GM21360 (cell line): ENCODE results near the gene STK35.

ENCODE experiments used
- ATAC-seq: cut with Tn5 transposase; IDR thresholded peaks from one replicate; pipeline ENCODE4 v1.9.1; 2021; ENCODE audit warnings: mild to moderate bottlenecking, moderate library complexity; ENCODE audit not compliant: unreplicated experiment

The STK35 gene

DNA sequence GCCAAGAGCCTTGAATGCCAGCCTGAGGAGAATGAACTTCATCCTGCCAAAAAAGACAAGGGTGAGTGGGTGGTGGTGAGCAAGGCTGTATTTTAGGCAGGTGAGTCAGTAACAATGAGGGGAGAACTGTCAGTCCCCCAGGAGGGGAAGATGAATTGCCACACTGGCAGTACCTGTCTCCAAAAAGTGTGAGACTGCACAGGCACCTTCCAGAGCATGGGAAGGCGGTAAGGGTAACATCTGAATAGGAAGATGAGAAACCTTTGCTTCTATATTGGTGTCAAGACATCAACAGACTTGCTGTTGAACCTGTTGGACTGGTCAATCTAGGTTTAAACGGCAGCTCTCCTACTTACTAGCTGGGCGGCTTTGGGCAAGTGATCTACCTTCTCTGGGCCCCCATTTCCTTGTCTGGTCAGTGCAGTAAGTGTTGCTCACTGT, 30.9 kb downstream of the STK35 start:
- no peak for ATAC-seq

DNA sequence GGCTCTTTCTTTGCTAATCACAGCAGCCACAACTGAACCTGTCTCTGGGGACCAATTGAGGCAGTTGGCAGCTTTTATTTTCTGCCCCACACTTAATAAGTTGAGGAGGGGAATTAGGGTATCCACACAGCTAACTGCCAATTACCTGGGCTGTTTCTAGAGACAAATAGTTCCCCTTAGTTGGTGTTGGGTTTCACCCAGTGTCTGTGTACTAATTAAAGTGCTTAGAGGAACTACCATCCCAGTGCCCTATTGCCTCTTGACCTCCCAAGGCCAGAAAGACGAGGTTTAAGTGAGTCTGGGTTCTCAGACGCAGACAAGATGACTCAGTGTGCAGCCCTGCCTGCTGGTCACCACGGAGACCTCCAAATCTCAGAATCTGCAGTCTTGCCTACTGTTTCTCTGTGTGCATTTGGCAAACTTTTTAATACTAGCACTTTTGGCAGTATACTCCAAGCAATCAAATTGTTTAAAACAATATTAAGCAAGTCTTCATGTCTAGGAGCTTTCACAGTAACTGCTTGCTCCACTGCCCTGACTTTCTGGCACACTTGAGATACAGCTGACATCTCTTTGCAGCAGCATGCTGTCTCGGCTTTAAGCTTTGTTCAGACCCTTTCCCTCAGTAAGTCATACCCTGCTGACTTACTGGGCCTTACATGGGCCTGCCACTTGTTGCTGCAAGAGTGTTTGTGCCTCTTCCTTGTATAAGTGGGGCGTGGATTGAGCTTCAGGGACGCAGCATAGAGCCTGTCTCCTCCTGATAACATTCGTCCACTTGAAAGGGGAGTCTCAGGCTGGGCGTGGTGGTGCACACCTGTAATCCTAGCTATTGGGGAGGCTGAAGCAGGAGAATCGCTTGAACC, 31.9 kb downstream of the STK35 start:
- ATAC-seq = no peak

DNA sequence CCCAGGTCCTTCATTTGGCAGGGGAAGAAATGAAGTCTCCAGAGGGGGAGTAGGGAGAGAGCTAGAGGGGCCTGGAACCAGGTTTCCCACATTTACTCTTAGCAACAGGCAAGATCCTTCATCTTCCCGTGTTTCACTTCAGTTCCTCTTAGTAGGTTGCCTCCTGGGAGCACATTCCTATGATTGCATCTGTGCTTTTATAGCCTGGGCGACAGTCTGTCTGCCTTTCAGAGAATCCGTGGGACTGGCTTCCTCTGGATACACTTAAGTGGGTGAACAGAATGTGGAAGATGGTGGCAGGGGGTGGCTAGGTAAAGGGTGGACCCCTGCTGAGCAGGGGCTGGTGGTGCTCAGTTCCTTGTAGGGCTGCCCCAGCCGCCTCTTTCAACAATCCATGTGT, 33.4 kb downstream of the STK35 start:
- no peak for ATAC-seq

DNA sequence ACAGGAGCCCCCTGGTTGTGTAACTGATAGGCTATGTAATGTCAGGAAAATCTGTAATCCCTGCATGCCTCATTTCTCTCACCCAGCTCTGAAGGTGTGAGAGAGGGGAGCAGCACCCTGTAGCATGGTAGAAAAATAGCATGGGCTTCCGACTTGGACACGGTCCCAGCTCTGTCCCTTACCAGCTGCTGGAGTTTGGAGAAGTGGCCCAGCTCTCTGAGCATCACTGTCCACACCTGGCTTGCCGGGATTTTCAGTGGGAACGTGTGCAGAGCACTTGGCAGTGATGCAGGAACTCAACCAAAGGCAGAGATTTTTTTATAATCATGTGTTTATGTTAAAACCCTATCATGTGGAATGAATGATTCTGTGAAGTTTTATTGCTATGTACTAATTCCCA, 34.6 kb downstream of the STK35 start:
- ATAC-seq = no peak

DNA sequence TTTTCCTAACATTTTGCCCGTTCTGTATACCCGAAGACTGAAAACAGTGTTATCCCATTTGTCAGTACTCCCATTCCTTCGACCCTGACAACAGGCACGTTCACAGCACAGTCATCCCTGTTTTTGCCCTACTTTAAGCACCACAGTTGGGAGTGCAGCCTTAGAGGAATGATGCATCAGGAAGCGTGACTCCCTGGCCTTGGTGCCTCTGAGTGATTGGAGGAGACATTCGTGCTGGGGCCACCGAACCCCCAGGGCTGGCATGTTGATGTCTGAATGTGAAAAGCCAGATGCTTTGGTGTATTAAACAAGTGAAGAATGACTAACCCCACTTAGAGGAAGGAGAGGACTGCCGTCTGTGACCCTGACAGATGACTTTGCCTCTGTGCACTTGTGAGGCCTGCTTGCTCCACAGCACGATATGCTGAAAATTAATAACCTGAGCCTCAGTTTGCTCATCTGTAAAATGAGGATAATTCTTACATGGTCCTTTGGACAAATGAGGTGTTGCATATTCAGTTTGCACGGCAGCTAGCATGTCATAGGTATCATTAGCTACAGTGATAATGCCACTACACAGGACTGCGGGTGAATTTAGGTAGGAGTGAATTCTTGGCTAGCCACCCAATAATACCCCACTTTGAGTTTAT, 36.0 kb downstream of the STK35 start:
- ATAC-seq = no peak

DNA sequence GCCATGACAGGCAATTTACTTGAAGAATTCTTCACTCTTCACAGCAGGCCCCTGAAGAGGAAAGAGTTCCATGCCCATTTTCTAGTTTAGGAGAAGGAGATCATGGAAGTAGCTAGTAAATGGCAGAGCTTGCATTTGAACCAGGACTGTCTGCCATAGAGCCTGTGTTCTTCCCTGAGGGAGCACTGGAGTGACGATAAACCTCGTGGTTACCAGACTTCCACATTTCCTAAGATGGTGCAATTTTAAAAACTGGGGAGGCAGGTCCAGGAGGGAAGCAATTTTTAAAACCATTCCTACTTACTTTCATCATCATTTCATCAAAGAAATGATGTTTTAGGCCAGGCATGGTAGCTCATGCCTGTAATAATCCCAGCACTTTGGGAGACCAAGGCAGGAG, 36.8 kb downstream of the STK35 start:
- no peak for ATAC-seq

DNA sequence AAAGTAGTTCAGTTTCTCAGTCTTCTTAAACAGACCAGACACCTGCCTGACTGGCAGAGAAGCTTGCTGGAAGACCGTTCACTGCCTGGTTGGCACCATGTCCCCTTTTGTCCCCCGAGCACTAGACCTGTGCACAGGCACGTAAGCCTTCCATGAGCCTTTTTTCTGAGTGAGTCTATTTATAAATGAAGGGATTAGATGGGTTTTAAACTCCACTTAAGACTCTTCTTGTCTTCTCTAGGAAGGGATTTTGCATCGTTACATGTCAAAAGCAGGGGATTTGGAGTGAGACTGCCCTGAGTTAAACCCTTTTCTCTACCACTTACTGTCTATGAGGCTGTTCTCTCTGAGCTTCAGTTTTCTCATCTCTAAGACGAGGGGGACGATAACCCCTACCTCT, 37.6 kb downstream of the STK35 start:
- no peak for ATAC-seq

DNA sequence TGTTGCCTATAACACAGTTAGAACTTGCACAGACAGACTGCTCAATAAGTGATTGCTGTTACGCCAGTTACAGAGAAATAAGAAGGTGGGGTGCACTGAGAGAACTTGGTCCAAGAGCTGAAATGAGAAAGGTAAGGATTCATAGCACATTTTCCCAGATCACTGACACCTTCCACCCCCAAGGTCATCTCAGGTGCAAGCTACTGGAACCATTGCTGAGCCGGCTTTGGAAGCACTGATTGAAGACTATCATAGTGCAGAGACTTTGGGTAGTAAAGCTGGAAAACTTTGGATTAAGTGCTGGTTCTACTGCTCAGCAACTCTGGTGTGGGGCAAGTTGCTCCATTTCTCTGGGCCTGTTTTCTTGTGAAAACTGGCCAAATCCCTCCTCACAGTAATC, 38.1 kb downstream of the STK35 start:
- no peak for ATAC-seq

DNA sequence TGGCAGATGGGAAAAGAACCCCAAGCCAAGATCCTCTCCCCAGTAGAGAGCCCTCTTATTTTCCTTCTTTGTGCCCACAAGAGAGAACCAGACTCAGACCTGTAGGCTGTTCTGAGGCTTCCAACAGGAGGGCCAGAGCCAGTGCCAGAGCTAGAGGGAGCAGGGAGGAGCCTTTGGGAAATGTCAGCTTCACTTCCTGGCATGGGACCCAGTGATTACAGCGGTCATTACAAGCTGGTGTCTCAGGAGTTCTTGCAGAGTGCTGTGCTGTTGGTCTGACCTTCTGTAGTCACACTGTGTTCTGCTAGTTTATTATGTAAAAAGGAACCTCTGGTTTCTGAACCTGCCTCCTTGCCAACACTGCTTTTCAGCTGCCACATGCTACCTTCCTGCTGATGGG, 38.9 kb downstream of the STK35 start:
- ATAC-seq = no peak

DNA sequence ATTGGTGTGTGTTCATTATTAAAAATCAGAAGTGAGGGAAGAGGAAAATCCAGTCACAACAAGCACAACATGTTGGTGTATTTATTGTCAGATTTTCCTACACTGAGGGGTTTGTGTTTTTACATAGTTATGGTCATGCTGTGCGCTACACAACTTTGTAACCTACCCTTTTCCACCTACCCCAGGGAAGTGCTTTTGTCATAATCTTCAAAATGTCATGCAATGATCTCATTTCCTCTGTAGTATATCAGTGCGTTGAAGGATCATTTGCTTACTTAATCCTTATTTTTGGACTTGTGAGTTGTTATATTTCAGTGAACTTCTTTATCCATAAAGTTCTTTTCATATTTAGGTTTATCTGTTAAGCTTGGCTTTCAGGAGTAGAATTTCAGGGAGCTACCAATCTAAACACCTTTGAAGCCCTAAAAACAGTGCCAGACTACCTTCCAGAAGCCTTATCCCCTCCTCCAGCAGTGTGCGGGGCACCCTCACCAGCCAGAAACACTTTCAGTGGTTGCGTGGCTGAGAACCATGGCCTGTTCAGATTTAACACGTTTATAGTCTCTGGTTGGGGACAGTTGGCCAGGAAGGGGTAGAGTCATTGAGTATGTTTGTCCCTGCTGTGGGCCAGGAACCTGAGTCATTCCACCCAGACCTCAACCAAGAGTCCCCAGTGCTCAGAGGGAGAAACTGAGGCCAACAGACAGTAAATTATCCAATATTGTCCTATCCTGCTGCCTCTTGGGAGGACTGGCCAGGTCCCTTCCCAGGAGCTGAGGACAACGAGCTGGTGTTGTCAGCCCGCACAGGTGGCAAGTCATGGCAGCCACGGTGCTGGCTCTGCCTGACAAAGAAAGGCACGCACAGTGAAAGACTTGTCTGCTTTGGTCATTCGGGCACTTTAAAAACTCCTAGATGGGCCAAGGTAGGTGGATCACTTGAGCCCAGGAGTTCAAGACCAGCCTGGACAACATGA, 40.3 kb downstream of the STK35 start:
- no peak for ATAC-seq

DNA sequence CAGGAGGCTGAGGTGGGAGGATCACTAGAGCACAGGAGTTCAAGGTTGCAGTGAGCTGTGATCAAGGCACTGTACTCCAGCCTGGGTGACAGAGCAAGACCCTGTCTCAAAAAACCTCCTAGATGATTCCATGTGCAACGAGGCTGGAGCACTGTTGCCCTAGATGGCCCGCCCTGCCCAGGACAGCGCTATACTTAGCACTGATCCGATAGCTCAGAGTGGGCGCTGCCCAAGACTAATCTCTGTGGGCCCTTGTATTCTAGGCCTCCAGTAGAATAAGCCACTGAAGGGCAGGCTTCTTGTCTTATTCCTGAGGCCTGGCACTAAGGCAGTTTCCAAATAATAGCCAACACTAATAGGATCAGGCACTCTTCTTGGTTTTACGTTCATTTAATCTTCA, 41.0 kb downstream of the STK35 start:
- no peak for ATAC-seq

DNA sequence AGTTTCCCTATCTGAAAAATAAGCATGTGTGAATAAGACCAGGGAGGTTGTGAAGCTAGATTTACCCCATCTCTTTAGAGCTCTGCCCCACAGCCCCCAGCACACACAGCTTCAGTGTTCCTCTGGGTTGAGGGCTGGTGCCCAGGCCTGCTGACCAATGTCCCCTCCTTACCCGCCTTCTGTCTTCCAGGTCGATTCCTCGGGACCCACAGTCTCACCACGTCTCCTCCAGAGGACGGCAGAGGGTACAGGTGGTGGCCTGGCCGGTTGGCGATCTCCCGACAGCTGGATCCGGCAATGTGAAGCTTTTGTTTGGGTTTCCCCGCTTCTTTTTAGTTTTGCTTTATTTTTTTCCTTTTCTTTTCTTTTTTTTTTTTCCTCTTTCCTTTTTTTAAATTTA, 42.0 kb downstream of the STK35 start:
- no peak for ATAC-seq

DNA sequence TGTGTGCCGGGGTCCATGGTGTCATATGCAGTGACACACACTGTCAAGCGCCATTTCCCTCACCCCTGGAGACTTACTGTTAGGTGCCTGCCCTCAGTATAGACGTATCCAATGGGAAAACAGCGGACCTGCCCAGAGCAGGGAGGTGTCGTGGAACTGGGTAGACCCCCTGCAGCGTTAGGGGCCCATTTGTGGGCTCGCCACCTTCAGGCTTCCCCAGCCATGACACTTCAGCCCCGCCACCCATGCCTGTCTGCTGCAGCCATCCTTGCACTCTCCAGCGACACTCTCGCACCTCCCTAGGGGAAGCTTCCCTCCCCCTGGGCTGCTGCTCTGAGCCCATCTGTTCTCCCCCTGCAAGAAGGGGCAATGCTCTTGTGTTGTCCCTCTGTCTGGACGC, 43.2 kb downstream of the STK35 start:
- no peak for ATAC-seq

DNA sequence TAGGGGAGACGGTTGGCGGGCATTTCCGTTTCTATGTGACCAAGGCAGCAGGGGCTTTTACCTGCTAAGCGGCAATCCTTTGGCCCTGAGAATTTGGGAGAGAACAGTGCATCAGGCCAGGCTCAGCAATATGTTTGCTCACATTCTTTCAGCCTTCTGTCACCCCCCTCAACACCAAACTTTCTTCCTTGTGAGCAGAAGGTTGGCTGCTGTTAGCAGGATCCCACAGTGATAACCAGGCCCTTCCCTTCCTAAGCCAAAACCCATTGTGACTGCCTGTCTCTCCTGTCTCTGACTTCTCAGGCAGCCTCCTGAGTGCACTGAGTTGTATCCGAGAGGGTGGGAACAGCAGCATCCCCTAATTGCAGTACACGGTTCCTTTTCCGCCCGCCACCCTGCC, 43.7 kb downstream of the STK35 start:
- no peak for ATAC-seq

DNA sequence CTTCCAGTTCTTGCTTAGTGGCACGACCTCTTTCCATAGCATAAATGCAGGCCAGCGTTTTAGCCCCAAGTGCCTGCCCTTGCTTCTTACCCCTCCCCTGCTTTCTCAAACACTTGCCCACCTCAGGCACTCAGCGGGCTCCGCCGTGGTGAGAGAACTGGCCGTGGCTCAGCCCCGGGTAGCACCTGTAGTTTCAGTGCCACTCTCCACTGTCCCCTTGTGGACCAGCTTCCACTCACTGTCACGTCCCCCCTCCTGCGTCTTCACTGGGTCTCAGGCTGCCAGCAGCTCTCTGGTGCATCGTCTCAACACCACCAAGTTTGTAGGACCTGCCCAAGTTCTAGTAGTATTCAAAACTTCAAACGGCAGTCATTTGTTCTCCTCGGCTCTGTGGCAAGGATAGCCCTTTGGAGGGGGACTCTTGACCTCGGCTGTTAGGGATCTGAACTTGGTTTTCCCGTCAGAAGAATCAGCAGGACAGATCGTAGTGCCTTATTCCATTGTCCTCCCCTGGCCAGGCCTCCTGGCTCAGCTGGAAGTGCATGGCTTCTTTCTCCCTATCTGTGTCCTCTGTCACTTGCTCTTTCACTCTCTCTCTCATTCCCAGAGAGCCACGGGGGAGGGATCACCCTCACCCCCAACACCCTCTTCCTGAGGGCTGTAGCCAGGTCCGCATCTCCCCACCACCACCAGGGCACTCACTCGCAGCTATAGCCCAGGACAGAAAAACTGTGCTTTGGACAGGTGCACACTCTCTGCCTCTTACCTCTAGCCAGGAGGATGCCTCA, 44.6 kb downstream of the STK35 start:
- no peak for ATAC-seq

DNA sequence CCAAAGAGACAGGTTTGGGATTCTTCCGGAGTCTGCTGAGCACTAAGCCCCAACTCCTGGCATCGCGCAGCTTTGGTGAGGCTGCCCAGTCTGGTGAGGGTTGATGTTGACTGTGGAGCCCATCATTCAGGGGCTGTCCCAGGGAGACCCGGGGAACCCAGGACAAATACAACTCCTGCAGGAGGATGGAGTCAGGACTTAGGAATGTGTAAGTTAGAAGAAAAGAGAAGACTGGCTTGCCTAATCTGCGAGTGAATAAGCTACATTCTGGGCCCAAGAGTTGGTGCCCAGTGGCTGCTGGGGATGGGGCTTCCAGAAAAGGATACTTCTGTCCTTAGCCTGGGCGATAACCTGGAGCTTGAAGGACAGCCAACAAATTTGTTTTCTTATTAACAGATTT, 47.9 kb downstream of the STK35 start:
- no peak for ATAC-seq

DNA sequence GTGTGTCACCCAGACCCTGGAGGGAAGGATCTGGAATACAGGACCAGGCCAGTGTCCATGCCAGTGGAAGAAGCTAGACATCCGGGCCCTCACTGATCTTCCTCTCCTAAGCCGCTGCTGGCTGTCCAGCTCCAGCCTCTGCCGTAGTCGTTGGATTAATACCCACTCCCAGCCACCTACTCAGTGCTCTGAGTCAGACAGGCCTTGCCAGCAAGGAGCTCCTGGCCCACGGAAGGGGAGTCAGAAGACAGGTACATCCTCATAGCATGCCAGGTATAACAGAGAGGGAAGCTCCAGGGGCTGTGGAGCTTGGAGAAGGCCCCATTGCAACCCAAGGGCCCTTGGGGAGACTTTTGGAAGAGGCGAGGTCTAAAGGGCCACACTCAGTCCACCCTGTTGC, 49.0 kb downstream of the STK35 start:
- ATAC-seq = no peak

DNA sequence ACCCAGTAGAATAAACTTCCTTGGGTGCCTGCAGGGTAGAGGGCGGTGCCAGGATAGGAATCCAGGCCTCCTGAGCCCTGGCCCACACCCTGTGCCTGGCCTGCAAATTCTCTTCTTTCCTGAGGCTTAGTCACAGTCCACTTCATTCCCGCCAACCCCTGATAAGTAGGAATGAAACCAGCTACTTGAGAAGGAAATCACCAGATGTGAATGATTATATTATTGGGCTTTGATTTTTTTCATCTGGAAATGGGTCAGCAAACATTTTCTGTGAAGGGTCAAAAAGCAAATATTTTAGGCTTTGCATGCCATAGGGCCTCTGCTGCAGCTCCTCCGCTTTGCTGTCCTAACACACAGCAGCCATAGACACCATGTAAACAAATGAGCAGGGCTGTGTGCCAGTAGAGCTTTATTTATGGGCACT, 50.2 kb downstream of the STK35 start:
- no peak for ATAC-seq

DNA sequence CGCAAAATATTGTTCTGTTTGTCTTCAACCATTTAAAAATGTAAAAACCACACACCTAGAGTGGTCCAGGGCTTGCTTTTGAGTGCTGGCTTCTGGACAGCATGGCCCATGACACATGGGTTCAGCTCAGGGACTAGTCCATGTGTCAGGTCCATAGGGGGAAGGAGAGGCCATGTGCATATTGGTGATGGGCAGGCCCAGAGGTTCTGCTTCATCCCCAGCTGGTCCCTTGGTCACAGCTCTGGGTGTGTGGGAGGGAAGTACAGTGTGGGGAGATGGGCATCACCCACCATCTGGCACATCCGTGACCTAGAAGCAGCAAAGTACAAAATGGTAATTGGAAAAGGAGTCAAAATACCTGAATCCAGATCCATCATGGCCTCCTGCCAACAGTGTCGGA, 50.7 kb downstream of the STK35 start:
- ATAC-seq = no peak

DNA sequence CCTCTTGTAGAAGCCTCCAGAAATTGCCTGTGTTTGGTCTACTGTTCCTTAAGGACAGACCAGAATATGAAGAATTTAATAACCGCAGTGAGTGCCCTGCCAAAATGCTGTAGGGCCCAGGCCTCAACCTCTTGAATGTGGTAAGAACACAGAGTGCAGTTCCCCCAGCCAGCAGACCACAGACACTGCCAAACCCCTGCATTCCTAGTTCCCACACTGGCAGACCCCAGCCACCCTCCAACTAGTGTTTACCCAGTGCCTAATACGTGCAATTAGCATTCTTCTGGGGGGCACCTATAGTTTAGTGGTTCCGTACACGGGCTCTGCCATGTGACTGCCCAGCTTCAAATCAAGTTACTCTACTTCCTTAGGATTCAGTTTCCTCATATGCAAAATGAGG, 51.7 kb downstream of the STK35 start:
- ATAC-seq = no peak

DNA sequence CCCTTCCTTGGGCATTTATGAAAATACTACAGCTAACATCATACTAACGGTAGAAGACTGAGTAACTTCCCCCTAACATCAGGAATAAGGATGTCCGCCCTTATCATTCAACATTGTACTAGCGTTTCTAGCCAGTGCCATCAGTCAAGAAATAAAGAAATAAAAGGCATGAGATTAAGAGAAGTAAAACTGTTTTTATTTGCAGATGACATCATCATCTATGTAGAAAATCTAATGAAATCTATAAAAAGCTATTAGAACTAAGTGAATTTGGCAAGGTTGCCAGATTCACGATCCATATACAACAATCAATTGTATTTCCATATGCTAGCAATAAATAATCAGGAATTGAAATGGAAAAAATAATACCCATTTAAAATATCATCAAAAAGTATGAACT, 54.6 kb downstream of the STK35 start:
- ATAC-seq = no peak
